Kidney epithelial cell (primary cell): ENCODE data around the gene CD28. TPM values are rescaled to one million over a fixed set of nuclear protein-coding genes. Genes with fewer than 3 reads are reported as not detected.

Experiments used
- DNase-seq: peaks from one replicate; pipeline ENCODE4 v3.0.0-alpha.2; 2010; ENCODE audit warnings: low read depth
- H3K27me3 ChIP-seq: 2 replicates; pipeline ENCODE4 v1.6.0; 2011; ENCODE audit warnings: low read length; ENCODE audit not compliant: control insufficient read depth, insufficient read depth
- H3K36me3 ChIP-seq: 2 replicates; pipeline ENCODE4 v1.5.1; 2011; ENCODE audit warnings: low read length; ENCODE audit not compliant: control insufficient read depth, insufficient read depth
- H3K4me3 ChIP-seq: 2 replicates; pipeline ENCODE4 v1.5.1; 2011; ENCODE audit warnings: low read depth, mild to moderate bottlenecking, control low read depth, low read length
- total RNA-seq: library from RNA; depleted of rRNA; stranded (reverse); fragments of >200 nt; gene quantifications from 2 replicates; pipeline ENCODE4 v1.2.3, GENCODE V29; 2015
- TF ChIP-seq, protein P1 (sequence below): IDR thresholded peaks from 2 replicates; pipeline ENCODE4 v1.5.1; 2011; ENCODE audit warnings: mild to moderate bottlenecking, moderate library complexity, low read length, control low read depth, inconsistent platforms; ENCODE audit not compliant: insufficient read depth, poor library complexity, severe bottlenecking

The CD28 gene
- total RNA-seq, 1 donor from 2014 or later: not detected

DNA sequence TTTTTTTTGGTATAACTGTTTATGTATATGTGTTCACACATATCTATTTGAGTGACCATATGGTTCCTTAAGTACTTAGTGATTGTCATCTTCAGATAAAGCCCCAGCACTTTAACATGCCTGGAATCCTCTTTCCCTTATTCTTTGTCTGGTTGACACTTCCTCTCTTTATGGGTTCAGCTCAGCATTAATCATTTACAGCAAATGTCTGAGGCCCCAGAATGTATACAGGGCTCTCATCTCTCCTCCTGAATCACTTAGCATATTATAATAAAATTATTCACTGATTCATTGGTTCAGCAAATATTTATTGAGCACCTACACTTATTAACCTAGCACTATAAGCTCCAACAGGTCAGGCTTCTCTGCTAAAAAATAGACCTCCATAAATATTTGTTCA lies 43.5 kb upstream of the CD28 start:
- DNase-seq: no peak
- no peaks in the 10 kb centered on the region for H3K36me3 ChIP-seq
- no peaks in the 10 kb centered on the region for H3K27me3 ChIP-seq
- TF ChIP-seq, protein P1, sequence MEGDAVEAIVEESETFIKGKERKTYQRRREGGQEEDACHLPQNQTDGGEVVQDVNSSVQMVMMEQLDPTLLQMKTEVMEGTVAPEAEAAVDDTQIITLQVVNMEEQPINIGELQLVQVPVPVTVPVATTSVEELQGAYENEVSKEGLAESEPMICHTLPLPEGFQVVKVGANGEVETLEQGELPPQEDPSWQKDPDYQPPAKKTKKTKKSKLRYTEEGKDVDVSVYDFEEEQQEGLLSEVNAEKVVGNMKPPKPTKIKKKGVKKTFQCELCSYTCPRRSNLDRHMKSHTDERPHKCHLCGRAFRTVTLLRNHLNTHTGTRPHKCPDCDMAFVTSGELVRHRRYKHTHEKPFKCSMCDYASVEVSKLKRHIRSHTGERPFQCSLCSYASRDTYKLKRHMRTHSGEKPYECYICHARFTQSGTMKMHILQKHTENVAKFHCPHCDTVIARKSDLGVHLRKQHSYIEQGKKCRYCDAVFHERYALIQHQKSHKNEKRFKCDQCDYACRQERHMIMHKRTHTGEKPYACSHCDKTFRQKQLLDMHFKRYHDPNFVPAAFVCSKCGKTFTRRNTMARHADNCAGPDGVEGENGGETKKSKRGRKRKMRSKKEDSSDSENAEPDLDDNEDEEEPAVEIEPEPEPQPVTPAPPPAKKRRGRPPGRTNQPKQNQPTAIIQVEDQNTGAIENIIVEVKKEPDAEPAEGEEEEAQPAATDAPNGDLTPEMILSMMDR: no peak
- no peak overlapping the region for H3K4me3 ChIP-seq

DNA sequence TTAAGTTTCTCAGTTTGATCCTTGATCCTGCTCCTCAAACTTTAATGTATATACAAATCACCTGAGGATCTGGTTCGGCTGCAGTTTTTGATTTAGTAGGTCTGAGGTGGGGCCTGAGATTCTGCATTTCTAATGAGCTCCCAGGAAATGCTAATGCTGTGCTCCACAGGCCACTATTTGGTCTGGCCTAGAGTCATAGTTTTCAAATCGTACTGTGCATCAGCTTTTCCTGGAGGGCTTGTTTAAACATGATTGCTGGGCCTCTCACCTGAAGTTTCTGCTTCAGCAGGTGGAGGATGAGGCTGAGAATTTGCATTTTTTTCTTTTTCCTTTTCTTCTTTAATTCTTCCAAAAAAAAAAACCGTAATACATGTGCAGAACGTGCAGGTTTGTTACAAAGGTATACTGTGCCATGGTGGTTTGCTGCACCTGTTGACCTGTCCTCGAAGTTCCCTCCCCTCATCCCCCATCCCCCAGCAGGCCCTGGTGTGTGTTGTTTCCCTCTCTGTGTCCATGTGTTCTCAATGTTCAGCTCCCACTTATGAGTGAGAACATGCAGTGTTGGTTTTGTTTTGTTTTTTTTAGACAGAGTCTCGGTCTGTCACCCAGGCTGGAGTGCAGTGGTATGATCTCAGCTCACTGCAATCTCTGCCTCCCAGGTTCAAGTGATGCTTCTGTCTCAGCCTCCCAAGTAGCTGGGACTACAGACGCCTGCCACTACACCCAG lies 42.2 kb upstream of the CD28 start:
- TF ChIP-seq, protein P1: no peak
- Histone ChIP-seq H3K36me3 (no peaks in the 10 kb centered on the region), H3K27me3 (no peaks in the 10 kb centered on the region), H3K4me3 (no peak overlapping the region)
- no peak for DNase-seq

DNA sequence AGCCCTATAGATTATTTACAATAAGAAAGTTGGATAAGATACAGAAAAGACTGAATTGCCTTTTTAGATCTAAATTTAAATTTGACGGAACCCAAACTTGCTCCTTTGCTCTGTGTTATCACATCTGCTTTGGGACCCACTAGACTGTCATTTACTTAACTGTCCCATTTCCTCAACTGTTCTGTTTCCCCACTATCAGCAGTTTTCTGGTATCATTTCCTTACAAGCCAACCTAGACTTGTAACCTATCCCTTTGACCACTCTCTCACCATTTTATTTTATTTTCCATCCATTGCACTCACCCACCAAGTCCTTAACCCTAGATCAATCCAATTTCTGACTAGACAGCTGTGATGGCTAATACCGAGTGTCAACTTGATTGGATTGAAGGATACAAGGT lies 38.6 kb upstream of the CD28 start:
- Histone ChIP-seq H3K4me3 (no peak overlapping the region), H3K36me3 (no peaks in the 10 kb centered on the region), H3K27me3 (no peaks in the 10 kb centered on the region)
- no peak for DNase-seq
- TF ChIP-seq, protein P1: no peak

DNA sequence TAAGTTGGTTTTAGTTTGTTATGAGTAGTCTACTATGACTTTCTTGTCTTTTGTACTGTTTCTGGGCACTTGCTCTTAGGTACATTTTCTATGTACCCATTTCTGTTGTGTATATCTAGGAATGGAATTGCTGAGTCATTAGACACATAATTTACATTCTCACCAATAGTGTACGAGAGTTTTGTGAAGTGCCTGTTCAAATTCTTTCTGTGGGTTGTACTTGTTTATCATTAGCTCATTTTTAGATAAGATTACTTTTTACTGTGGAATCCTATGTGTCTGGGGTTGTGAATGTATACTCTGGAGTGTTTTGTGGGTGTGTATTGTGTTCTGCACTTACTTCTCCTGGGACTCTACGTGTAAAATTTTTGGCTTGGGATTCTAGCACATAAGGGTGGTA lies 36.6 kb upstream of the CD28 start:
- no peaks in the 10 kb centered on the region for H3K27me3 ChIP-seq
- H3K4me3 ChIP-seq: no peak overlapping the region
- no peaks in the 10 kb centered on the region for H3K36me3 ChIP-seq
- DNase-seq: no peak
- TF ChIP-seq, protein P1: no peak

DNA sequence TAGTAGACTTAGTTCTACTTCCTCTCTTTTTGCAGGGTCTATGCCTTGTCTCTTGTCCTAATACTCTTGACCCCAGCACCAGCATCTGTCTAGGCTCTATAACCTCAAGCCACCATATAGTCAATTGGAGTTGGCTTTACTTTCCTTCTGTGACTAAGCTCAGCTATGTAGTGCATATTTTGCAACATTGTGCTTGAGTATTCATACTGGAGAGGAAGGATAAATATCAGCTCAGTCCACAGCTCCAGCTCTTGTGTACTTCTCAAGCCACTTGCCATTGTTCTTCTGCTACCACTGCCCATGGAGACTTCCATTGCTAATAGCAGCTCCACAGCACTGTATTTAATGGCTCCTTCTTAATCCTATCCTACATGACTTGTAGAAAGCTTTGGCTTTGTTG lies 35.5 kb upstream of the CD28 start:
- no peaks in the 10 kb centered on the region for H3K27me3 ChIP-seq
- TF ChIP-seq, protein P1: no peak
- H3K4me3 ChIP-seq: no peak overlapping the region
- no peaks in the 10 kb centered on the region for H3K36me3 ChIP-seq
- DNase-seq: no peak

DNA sequence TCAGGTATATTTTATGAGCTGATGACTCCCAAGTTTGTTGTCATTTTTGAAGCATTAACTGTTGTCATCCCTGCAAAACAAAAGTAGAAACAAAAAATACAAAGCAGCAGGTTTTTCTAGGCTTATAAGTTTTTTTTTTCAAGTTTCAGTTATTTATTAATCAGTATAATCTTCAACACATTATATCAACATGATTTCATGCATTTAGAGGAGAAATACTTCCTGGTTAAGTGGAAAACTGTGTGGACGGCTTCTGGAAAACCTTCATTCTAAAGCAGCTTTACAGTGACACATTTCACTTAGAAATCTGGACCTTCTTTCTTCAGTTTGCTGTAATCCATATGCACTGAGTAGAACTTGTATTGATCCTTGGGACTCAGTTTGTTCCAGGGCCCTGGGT lies 34.6 kb upstream of the CD28 start:
- no peak overlapping the region for H3K4me3 ChIP-seq
- TF ChIP-seq, protein P1: no peak
- H3K27me3 ChIP-seq: no peaks in the 10 kb centered on the region
- no peaks in the 10 kb centered on the region for H3K36me3 ChIP-seq
- no peak for DNase-seq
